Fibroblast of pulmonary artery (primary cell): ENCODE measurements around the gene RUNX2.
A peak's percentile ranks its signal among the peaks of the same experiment; 100 is the strongest.

Experiments
- DNase-seq: peaks from one replicate; pipeline ENCODE4 v3.0.0-alpha.2; 2010; ENCODE audit warnings: low read depth
- H3K4me3 ChIP-seq: replicated peaks from 2 replicates; pipeline ENCODE4 v1.5.1; 2011; ENCODE audit warnings: low read depth, mild to moderate bottlenecking, control low read depth, low read length, moderate library complexity
- CTCF ChIP-seq: IDR thresholded peaks from 2 replicates; pipeline ENCODE4 v1.5.1; 2011; ENCODE audit warnings: mild to moderate bottlenecking, control low read depth, low read length, inconsistent platforms; ENCODE audit errors: missing control alignments

Gene RUNX2

DNA sequence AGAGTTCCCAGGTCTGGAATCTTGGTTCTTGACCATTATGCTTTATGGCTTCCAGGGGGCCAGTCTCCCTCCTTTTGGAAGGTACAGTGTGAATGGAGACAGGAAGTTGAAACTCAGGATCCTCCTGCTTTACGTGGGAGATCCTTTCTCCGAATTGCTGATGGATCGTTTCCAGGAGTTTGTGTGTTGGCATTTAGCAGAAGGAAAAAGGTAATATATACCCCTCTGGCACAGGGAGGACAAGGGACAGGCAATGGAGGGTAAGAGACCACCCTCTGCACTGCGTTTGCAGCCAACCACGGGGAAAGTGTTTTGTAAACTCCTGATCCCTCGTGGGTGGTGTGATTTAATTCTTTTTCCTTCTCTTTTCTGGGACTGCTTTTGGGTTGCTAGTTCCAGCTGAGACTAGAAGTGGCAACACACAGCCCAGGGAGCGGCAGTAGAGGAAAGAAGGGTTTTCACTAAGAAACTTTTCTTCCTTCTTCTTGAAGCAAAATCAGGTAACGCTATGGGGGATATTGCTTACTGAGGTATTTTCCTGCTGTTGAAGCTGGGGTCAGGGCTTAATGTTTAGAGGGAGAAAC, 307.2 kb downstream of the RUNX2 start:
- DNase-seq: no peak
- H3K4me3 ChIP-seq: no peak overlapping the region
- TF ChIP-seq CTCF: no peak

- H3K4me3 ChIP-seq: no peak overlapping the region
- no peak for DNase-seq
- TF ChIP-seq CTCF: no peak
Observed at GRCh38 chr6:45637056-45637455, 308.9 kb downstream of the RUNX2 start.

DNA sequence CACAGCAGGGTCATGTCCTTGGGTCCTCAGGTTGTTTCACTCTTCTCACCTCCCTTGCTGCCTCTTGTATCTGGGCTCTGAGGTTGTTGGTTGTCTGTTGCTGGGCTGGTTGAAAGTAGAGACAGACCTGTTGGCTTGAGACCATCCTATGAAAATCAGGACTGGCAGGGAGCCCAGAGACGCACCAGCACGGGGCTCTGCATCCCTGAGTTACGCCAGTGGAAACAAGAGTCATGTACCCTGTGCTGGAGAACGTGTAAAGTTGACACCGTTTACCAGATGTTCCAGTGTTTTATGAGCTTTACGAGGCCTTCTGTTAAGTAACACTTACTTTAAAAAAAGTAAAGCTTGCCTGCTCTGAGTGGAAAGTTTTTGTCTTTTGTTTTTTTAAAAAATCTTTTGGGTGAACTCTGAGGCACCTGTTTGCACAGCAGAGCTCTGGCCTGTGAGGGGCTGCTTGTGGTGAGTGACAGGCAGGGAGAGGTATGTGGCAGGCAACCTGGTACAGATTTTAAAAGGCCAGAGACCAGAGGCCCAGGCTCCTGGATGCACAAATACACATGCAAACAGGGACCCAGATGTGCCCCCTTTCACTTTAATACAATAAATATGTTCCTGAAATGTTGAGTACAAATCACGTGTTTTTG, 309.6 kb downstream of the RUNX2 start:
- DNase-seq: no peak
- H3K4me3 ChIP-seq: no peak overlapping the region
- no peak for TF ChIP-seq CTCF

DNA sequence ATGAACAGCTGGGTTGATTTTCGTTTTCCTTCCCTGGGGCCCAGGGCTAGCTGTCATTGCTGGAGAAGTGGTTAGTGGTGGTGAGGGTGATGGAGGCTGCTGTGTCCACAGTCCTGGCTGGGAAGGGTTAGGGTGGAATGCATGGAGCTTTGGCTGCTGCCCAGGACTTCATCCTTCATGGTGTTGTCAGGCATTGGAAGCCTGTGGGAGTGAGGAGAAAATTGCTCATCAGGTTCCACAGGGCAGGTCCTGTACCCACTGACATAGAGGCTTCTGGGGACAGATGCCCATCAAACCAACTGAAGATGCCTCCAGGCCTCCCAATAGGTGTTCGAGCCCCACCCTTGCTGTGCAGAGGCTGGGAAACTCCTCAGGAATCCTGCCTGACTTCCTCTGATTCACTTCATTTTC, 312.0 kb downstream of the RUNX2 start:
- no peak for TF ChIP-seq CTCF

DNA sequence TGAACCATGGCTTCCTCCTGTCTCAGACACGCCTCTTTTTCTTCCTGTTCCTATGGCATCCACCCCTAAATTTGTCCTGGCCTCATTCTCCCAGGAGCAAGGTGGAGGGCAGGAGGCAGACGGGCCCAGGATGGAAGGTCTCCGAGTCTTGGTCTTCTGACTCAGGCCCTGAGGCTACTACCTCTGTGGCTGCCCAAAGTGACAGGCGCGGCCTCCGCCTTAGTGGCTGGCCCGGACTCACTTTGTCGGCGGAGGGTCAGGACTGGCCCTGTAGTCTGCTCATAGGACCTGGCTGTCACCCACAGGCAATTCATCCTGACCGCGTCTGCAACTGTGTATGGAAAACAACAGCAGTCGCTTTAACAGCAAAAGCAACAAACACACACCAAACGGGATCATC, 312.7 kb downstream of the RUNX2 start:
- no peak overlapping the region for H3K4me3 ChIP-seq
- DNase-seq: no peak
- TF ChIP-seq CTCF: no peak

More for the DNA sequence above, 312.0 kb downstream of the RUNX2 start:
- H3K4me3 ChIP-seq: no peak overlapping the region
- DNase-seq: peak; percentile 45

DNA sequence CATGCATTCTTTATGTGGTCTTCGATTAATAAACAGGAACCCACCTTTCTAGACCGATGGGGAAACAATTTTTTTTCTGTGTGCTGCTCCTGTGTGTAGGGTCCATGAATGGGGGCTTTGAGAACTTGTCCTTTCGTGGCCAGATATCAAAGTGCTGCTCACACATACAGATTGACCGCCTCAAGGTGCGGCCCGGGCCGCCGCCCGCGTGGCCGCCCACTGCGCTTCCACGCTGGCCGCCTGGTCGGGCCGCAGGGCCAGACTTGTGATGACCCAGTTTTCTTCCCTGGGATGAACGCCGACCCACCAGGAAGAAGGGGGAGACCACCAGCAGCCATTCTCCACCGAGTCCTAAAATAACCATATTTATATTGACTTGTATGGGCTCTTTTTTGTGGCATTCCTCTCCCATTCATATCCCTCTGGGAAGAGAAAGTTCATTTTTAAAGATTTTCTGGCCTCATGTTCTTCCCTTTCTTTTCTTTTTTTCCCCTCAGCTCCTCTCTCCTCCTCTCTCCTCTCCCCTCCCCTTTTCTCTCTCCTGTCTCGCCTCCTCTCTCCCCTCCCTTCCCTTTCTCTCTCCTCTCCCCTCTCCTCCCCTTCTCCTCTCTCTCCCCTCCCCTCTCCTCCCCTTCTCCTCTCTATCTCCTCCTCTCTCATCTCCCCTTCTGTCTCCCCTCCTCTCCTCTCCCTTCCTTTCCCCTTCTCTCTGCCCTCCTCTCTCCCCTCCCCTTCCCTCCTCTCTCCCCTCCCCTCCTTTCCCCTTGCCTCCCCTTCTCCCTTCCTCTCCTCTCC, 314.4 kb downstream of the RUNX2 start:
- no peak overlapping the region for H3K4me3 ChIP-seq
- TF ChIP-seq CTCF: no peak
- no peak for DNase-seq

- H3K4me3 ChIP-seq: no peak overlapping the region
- no peak for TF ChIP-seq CTCF
- no peak for DNase-seq
Observed at GRCh38 chr6:45643126-45643525, 315.0 kb downstream of the RUNX2 start.
